Astrocyte of the hippocampus (primary cell): ENCODE measurements around the gene UPF1.

Experiments used
- DNase-seq: peaks from one replicate; pipeline ENCODE4 v3.0.0; 2011; ENCODE audit warnings: low read depth, low spot score

UPF1 gene

DNA sequence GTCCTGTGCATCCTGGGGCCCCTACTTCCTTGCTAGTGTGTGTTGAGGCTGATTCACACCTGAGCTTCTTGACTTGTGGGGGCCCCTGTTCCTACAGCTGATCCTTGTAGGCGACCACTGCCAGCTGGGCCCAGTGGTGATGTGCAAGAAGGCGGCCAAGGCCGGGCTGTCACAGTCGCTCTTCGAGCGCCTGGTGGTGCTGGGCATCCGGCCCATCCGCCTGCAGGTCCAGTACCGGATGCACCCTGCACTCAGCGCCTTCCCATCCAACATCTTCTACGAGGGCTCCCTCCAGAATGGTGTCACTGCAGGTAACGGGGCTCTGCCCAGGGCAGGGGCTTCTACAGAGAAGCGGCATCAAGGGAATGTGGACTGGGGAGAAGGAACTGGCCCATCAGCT lies 25.5 kb downstream of the UPF1 start:
- no peak for DNase-seq

DNA sequence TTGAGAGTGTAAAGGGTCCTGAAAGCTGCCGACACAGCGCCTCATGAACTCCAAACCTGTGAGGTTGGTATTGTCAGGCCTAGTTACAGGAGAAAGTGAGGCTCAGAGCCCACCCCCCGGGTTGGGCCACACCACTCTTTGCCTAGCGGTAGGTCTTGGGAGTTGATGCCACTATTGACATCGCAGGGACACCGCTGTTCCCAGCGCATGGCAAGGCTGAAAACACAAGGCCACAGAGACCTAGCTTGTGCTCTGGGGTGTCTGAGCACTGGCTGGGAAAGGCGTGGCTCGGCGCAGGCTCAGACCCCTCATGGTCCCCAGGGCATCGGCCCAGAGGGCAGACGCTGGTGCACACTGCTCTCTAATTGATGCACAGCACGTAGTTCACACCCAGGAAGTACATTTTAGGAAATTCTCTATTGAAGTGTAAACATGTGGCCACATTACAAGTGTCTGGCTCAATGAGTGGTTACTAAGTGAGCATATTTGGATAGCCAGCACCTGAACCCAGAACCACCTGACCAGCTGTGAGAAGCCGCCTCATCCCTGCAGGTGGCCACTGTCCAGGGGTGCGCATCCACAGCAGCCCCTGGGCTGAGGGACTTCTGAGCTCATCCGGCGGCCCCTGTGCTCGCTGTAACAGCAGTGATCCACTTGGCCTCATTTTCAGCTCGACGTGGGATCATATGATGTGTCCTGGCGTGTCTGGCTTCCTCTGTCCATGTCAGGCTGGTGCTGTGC lies 27.3 kb downstream of the UPF1 start:
- DNase-seq = no peak

DNA sequence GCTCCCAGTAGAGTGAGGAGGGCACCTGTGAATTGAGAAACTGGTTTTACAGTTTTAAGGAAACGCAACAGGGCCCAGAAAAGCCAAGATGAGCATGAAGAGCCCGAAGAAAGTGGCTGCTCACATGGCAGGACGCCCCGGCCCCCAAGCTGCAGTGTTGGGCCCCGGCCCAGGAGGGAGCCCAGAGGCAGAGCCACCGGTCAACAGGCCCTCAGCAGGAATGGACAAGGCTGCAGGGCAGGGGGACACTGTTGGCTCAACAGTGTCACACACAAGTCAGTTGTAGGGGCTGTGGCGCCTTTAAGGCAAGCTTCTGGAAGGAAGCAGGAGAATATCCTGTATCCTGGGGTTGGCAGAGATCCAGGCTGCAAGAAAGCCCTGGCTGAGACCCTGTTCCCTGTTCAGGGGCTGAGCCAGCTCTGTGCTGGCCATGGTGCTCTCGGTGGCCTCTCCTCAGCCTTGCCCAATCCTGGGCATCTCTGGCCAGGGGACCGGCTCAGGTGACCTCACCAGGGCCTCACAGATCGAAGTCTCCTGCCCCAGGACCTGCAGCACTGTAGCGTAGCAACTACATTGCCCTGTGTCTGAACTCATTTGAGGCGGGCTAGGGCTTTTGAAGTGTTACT lies 28.0 kb downstream of the UPF1 start:
- no peak for DNase-seq

- DNase-seq = no peak
These were observed 28.5 kb downstream of the UPF1 start for GRCh38 chr19:18860302-18860700.

- no peak for DNase-seq
These were observed 29.0 kb downstream of the UPF1 start for GRCh38 chr19:18860725-18861124.

- DNase-seq = no peak
These were observed 29.5 kb downstream of the UPF1 start for GRCh38 chr19:18861235-18861634.

DNA sequence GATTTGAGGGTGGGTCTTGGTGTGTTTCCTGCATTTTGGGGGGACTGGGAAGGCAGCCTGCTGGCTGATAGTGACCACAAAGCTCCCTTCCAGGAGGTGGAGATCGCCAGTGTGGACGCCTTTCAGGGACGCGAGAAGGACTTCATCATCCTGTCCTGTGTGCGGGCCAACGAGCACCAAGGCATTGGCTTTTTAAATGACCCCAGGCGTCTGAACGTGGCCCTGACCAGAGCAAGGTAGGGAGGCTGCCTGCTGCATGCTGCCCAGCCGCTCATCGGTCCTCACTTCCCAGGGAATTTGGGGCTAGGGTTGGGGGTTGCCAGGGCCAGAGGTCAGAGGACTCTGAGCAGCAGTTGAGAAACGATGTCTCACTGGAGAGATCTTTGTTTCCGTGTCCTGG lies 30.2 kb downstream of the UPF1 start:
- DNase-seq = no peak

GRCh38 chr19:18862976-18863842 lies 31.4 kb downstream of the UPF1 start:
- DNase-seq = no peak

DNA sequence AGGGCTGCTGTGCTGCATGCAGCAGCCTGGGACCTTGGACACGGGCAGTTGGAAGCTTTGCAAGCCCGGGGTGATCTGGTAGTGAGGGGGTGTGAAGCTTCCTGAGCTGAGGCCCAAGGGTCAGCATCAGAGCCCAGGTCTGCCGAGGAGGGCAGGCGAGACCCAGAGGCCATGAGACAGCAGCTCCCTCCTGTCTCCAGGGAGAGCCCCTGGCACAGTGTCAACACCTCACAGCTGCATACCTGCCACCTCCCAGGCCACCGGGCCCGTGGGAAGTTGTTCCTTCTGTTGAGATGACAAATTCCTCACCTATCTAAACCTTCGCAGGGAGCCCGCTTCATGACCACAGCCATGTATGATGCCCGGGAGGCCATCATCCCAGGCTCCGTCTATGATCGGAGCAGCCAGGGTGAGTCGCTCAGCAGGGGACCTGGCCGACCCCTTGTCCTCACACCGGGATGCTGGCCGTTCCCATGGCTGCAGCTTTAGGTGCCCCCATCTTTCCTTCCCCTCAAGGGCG lies 32.1 kb downstream of the UPF1 start:
- no peak for DNase-seq

- no peak for DNase-seq
These were observed 33.6 kb downstream of the UPF1 start for GRCh38 chr19:18865106-18865972.

DNA sequence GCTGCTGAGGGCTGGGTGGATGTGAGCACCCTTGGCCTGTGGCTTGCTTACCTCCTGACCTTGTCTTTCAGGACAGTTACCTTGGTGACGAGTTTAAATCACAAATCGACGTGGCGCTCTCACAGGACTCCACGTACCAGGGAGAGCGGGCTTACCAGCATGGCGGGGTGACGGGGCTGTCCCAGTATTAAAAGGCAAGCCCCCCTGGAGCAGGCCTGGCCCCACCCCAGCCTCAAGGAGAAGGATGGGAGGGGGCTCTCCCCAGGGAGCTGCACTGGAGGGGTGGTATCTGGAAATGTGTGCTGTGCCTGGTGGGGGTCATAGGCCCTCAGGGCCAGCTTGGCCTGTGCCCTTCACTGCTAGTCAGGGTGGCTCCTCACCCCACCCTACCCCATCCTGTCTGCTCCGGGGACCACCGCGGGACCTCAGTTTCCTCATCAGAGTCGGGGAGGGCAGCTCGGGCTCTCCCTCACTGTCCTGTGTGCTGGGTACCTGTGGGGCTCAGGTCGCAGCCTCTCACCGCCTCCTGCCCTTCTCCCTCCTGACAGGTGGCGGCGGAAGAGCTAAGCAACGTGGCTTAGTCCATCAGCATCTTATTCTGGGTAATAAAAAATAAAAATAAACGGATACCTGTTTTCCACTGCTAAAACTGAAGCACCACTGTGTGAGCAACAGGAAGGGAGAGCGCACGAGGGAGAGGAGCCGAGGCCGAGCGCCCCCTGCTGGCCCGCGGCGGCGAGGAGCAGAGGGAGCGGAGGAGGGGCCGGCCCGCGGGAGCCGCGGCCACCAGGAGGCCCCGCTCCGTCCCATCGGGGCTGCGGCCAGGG lies 34.4 kb downstream of the UPF1 start:
- peak; percentile 85 for DNase-seq

- no peak for DNase-seq
These were observed 35.0 kb downstream of the UPF1 start for GRCh38 chr19:18866800-18867123.

- DNase-seq = no peak
These were observed 35.4 kb downstream of the UPF1 start for GRCh38 chr19:18867199-18867598.

GRCh38 chr19:18867751-18868150 lies 36.0 kb downstream of the UPF1 start:
- DNase-seq = no peak

GRCh38 chr19:18868380-18869022 lies 36.7 kb downstream of the UPF1 start:
- DNase-seq = peak; percentile 14

- peak; percentile 46 for DNase-seq
These were observed 37.4 kb downstream of the UPF1 start for GRCh38 chr19:18869023-18869618.

GRCh38 chr19:18869781-18870530 lies 38.2 kb downstream of the UPF1 start:
- DNase-seq = no peak

GRCh38 chr19:18870531-18871172 lies 38.9 kb downstream of the UPF1 start:
- DNase-seq = no peak
